NK-92 treated with Interleukin-12 subunit alpha and Interleukin-12 subunit beta, amount 100 ng/mL, for 24 hours (cell line): ENCODE data around the gene GATAD1.
"Not testable (repeated sequence)": the region's sequence is repeated elsewhere in the genome, so short reads cannot be mapped to it uniquely, and the experiment has no call there.

Experiments
- DNase-seq: peaks from one replicate; lab custom pipeline; 2025; lab: John Stamatoyannopoulos, UW

GATAD1 gene

DNA sequence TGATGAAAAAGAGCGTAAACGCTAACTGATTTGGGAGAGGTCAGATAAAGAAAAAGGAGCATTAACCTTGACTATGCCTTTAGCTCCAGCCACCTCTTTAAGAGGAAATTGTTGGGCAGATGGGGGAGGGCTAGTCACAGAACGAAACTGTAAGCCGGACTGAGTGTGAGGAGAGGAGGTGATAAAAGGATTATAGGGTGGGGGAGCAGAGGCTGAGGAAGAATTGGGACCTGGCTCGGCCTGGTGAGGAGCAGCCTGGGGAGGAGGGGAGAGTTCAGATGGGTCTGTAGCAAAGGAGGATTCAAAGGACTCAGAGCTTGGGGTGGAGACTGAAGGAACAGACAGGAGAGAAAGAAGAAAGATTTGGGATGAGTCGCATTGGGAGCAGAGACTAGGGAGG, 36.3 kb downstream of the GATAD1 start:
- DNase-seq: not testable (repeated sequence)

DNA sequence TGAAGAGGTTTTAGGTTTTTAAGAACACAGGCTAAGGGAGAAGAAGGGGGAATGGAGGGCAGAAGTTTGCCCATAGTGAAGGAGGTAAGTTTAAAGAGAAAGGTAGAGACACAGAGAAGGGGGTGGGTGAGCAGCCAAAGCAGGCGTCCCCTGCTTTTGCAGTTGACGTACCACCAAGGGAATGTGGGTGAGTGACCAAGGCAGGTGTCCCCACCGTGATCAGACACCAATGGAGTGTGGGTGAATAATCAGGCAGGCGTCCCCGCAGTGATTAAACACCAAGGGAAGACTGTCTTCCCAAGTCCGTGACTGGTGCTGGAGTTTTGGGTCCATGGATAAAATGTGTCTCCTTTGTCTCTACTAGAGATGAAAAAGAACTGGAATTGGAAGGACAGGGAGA, 36.9 kb downstream of the GATAD1 start:
- DNase-seq: not testable (repeated sequence)

DNA sequence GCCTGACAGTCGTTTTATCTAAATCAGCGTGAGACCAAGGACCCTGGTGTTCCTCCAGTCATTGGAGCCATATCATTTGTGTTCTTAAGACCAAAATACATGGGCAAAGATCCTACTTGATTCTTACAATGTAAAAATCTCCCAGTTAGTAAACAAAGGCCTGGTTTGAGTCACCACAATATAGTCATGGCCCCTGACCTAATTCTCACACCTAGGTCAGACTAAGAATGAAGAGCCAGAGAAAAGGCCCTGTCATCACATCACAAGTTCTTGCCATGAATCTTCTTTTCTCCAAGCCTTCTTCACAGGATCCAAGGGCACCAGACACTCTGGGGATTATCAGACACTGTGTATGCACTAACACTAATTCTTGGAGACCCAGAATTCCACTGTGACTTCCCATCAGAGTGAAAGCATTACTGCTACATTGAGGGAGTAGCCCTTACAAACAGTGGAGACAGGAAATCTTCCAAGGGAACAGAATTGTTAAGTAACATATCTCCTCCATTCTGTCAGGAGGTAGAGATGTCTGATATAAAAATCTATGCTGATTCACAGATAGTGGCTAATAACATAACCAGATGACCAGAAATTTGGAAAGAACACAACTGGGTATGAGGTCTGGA, 38.1 kb downstream of the GATAD1 start:
- no peak for DNase-seq

DNA sequence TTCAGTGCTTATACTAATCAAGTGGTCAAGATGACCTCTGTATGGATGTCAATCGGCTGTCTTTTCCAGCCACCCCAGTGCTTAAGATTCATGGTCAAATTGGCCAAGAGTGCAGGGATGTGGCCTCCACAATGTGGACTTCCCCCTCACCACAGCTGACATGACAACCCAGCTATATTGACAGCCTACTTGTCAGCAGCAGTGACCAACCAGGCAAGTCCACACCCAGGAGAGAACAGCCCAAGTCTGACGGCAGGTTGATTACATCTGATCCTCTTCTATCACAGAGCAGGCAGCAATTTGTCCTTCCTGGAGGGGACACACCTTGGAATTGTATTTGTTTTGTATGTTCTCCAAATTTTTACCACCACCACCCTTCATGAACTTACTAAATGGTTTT, 38.7 kb downstream of the GATAD1 start:
- no peak for DNase-seq

DNA sequence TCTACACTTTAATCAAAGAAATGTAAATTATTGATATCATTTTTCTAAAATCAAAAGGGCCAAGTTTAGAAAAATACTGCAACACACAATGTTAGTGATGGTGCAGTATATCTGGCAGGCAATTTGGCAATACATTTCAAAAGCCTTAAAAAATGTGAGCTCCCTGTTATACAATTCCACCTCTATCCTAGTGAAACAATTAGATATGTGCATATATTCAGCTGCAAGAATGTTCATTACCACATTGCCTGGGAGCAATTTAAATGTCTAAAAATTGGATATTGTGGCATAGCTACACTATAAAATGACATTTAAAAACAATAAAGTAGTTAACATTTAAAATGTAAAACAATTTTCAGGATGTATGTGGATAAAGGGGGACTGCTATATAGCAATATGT, 40.5 kb downstream of the GATAD1 start:
- no peak for DNase-seq

DNA sequence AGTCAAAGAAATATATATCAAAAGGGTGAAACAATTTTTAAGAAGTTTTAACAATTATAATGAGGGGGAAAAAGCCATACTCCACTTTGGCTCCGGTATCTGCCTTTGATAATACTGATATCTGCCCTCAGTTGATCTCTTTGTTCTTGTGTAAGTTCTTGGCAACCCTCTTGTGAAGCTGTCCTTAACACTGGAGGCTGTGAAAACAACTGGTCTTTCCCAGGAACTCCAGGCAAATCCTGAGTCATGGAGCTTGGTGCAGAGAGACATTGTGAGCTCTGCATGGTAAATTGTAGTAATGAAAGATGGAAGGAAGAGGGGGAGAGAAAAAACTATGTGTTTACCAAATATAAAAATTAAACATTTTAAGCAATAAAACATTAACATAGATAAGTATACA, 42.4 kb downstream of the GATAD1 start:
- no peak for DNase-seq

DNA sequence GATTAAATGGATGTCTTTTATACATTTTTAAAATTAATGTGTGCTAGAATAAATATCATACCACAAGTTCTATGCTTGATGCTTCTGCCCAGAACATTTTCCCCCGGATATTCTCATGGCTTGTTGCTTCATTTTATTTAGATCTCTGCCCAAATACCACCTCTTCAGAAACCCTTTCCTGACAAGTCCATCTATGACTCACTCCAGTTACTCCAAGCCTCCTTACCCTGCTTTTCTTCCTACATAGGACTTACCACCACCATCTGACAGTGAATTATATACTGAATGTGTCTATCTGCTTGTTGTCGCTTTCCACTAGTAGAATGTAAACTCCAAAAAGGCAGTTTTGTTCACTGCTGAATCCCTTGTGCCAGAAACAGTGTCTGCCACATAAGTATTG, 49.6 kb downstream of the GATAD1 start:
- no peak for DNase-seq

DNA sequence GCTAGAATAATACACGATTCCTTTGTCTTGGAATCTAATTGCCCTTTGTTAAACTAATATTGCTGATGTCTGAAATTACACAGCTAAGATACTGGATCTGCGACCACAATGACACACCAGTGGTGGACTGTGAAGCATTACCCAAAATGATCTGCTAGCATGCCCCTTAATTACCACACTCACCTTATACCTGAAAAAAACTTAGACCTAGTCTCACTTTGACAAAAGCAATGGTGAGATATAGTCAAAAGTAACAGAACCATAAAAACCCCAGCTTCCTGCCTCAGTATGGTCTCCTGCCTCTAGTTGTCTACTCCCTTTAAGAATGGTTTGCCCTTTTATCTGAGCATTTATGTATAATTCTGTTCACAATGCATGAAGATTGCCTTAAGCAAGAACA, 51.3 kb downstream of the GATAD1 start:
- no peak for DNase-seq

DNA sequence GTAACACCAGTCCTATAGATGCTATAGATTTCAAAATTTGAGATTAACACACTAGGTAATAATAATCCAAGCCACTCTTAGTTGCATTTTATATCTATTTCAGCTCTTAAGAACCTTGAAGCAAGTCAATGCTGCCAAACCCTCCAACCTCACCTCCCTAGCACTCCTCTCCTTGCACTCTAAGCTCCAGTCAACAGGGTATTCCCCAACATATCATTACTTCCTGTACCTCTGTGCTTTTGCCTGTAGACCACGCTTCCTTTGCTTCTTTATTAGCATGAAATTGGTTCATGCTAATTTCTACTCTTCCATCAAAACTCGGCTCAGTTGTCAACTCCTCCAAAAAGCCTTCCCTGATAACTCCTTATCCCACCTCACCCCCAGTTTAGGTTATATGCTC, 56.5 kb downstream of the GATAD1 start:
- DNase-seq: no peak

DNA sequence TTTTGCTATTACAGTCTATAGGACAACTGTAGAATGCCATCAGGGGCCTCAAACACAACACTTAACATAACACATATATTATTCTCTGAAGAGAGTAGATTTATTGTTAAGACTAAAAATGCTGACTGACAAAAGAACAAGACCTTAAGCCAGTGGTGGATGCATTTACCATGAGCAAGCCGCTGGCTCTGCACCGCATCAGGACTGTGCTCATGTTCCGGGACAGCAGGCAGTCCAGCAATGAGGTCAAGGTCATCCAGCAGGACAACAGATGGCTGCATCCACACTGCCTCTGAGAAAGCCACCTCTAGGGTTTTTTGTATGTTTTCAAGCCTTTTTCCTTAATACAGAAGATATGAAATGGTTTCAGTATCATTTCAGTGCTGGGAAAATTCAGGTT, 57.3 kb downstream of the GATAD1 start:
- DNase-seq: no peak

DNA sequence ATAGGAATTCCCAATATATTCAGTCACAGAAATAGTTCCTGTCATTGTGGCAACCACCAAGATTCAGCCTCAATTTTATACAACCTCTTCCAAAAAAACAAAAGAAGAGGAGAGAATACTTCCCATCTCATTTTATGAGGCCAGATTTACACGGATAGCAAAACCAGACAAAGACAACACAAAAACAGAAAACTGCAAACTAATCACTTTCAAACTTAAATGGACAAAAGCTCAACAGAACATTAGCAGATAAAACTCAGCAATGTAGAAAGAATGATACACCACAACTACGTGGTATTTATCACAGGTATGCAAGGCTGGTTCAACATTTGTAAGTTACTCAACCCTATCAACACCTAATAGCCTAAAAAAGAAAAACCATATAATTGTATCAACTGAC, 59.1 kb downstream of the GATAD1 start:
- DNase-seq: no peak

DNA sequence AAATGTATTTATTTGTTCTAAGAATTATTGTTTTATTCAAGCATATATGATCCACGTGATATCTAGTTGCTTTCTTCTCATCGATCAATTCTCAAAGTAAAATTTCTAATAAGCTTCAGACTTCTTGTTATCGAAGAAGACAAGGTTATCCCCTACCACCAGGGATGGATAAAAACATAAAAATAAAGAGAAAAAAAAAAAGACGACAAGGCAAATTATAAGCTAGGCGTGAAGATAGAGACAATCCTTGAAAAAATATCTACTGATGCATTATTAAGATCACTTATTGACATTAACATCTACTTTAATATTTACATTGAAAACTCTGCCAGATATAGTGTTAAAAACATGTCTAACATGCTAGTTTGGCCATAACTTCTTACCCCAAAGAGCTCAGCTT, 61.7 kb downstream of the GATAD1 start:
- DNase-seq: no peak
